Measurements from ENCODE around the gene TACR2.
A peak's percentile ranks its signal among the peaks of the same experiment; 100 is the strongest.

- TF ChIP-seq POLR2A (IDR thresholded peaks at IDR 0.05; ENCODE audit: low read length) (peak; percentile 39), ESRRA (IDR thresholded peaks at IDR 0.05; ENCODE audit: borderline replicate concordance, low read length) (no peak), CTCF (IDR thresholded peaks at IDR 0.05) (no peak)
Measured at GRCh38 chr10:69451209-69451783, 34.6 kb upstream of the TACR2 start, which contains the start of gene TSPAN15.
